ENCODE measurements around the gene ZNF362. TPM values are rescaled to one million over a fixed set of nuclear protein-coding genes. Genes with fewer than 3 reads are reported as not detected.

ZNF362 gene
- total and polyA plus RNA-seq, 2 of the 13 experiments (the other 11 are each of a cell fraction or from before 2014, with no cell fraction given) = 8.3 to 14.2 TPM

DNA sequence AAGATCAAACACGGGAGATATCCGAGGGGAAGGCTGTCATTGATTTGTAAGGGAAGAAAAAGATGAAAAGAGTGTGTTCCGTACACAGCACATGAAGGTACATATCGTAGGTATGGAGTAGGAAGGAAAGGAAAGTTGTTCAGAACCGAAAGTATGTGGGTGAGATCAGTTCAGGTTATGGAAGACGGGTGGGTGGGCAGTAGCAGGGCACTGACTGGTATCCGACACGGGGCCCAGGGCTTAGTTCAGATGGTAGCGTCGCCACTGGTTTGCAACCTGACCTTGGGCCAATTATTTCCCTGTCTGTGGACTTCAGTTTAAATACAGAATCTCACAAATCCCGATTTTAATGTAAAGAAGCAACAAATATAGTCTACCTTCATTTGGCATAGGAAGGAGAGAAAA, 92.4 kb downstream of the ZNF362 start (continued):
- TF ChIP-seq, protein P1, sequence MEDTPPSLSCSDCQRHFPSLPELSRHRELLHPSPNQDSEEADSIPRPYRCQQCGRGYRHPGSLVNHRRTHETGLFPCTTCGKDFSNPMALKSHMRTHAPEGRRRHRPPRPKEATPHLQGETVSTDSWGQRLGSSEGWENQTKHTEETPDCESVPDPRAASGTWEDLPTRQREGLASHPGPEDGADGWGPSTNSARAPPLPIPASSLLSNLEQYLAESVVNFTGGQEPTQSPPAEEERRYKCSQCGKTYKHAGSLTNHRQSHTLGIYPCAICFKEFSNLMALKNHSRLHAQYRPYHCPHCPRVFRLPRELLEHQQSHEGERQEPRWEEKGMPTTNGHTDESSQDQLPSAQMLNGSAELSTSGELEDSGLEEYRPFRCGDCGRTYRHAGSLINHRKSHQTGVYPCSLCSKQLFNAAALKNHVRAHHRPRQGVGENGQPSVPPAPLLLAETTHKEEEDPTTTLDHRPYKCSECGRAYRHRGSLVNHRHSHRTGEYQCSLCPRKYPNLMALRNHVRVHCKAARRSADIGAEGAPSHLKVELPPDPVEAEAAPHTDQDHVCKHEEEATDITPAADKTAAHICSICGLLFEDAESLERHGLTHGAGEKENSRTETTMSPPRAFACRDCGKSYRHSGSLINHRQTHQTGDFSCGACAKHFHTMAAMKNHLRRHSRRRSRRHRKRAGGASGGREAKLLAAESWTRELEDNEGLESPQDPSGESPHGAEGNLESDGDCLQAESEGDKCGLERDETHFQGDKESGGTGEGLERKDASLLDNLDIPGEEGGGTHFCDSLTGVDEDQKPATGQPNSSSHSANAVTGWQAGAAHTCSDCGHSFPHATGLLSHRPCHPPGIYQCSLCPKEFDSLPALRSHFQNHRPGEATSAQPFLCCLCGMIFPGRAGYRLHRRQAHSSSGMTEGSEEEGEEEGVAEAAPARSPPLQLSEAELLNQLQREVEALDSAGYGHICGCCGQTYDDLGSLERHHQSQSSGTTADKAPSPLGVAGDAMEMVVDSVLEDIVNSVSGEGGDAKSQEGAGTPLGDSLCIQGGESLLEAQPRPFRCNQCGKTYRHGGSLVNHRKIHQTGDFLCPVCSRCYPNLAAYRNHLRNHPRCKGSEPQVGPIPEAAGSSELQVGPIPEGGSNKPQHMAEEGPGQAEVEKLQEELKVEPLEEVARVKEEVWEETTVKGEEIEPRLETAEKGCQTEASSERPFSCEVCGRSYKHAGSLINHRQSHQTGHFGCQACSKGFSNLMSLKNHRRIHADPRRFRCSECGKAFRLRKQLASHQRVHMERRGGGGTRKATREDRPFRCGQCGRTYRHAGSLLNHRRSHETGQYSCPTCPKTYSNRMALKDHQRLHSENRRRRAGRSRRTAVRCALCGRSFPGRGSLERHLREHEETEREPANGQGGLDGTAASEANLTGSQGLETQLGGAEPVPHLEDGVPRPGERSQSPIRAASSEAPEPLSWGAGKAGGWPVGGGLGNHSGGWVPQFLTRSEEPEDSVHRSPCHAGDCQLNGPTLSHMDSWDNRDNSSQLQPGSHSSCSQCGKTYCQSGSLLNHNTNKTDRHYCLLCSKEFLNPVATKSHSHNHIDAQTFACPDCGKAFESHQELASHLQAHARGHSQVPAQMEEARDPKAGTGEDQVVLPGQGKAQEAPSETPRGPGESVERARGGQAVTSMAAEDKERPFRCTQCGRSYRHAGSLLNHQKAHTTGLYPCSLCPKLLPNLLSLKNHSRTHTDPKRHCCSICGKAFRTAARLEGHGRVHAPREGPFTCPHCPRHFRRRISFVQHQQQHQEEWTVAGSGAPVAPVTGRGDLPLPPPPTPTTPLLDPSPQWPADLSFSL (CRISPR knock-in tag; IDR thresholded peaks at IDR 0.05) = no peak
- TF ChIP-seq POLR2AphosphoS5 (IDR thresholded peaks at IDR 0.05; ENCODE audit: low read depth, low read length) = 0 out of 2 replicates have a peak, but pooled peaks have one; percentile 20
- 0 out of 4 replicates have a peak, but pooled peaks of 1 of the 2 experiments have one; percentile 28 for TF ChIP-seq POLR2A (IDR thresholded peaks at IDR 0.05; ENCODE audit: insufficient read depth in 1 of 2, low read depth in 2 of 2, low read length in 2 of 2)
- no peak for TF ChIP-seq ZNF235 (CRISPR knock-in tag; IDR thresholded peaks at IDR 0.05; ENCODE audit: borderline replicate concordance)
- TF ChIP-seq ZNF557 (CRISPR knock-in tag; IDR thresholded peaks at IDR 0.05) = no peak
- TF ChIP-seq FOSL2 (CRISPR knock-in tag; IDR thresholded peaks at IDR 0.05) = no peak
- 0 out of 2 replicates have a peak, but pooled peaks have one; percentile 7 for TF ChIP-seq HNRNPL (IDR thresholded peaks at IDR 0.05; ENCODE audit: low read depth, low read length)
- peak; percentile 25; the same call in 1 of the 2 replicates for TF ChIP-seq SAP130 (CRISPR knock-in tag; IDR thresholded peaks at IDR 0.05; ENCODE audit: low read depth)
- peak; percentile 33 for TF ChIP-seq ASH2L (IDR thresholded peaks at IDR 0.05; ENCODE audit: insufficient read length, low read depth, low read length)
- TF ChIP-seq, protein P2, sequence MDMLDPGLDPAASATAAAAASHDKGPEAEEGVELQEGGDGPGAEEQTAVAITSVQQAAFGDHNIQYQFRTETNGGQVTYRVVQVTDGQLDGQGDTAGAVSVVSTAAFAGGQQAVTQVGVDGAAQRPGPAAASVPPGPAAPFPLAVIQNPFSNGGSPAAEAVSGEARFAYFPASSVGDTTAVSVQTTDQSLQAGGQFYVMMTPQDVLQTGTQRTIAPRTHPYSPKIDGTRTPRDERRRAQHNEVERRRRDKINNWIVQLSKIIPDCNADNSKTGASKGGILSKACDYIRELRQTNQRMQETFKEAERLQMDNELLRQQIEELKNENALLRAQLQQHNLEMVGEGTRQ (IDR thresholded peaks at IDR 0.05; ENCODE audit: low read depth, low read length) = no peak
- TF ChIP-seq, protein P2 (CRISPR knock-in tag; IDR thresholded peaks at IDR 0.05; ENCODE audit: borderline replicate concordance) = no peak
- TF ChIP-seq, protein P3, sequence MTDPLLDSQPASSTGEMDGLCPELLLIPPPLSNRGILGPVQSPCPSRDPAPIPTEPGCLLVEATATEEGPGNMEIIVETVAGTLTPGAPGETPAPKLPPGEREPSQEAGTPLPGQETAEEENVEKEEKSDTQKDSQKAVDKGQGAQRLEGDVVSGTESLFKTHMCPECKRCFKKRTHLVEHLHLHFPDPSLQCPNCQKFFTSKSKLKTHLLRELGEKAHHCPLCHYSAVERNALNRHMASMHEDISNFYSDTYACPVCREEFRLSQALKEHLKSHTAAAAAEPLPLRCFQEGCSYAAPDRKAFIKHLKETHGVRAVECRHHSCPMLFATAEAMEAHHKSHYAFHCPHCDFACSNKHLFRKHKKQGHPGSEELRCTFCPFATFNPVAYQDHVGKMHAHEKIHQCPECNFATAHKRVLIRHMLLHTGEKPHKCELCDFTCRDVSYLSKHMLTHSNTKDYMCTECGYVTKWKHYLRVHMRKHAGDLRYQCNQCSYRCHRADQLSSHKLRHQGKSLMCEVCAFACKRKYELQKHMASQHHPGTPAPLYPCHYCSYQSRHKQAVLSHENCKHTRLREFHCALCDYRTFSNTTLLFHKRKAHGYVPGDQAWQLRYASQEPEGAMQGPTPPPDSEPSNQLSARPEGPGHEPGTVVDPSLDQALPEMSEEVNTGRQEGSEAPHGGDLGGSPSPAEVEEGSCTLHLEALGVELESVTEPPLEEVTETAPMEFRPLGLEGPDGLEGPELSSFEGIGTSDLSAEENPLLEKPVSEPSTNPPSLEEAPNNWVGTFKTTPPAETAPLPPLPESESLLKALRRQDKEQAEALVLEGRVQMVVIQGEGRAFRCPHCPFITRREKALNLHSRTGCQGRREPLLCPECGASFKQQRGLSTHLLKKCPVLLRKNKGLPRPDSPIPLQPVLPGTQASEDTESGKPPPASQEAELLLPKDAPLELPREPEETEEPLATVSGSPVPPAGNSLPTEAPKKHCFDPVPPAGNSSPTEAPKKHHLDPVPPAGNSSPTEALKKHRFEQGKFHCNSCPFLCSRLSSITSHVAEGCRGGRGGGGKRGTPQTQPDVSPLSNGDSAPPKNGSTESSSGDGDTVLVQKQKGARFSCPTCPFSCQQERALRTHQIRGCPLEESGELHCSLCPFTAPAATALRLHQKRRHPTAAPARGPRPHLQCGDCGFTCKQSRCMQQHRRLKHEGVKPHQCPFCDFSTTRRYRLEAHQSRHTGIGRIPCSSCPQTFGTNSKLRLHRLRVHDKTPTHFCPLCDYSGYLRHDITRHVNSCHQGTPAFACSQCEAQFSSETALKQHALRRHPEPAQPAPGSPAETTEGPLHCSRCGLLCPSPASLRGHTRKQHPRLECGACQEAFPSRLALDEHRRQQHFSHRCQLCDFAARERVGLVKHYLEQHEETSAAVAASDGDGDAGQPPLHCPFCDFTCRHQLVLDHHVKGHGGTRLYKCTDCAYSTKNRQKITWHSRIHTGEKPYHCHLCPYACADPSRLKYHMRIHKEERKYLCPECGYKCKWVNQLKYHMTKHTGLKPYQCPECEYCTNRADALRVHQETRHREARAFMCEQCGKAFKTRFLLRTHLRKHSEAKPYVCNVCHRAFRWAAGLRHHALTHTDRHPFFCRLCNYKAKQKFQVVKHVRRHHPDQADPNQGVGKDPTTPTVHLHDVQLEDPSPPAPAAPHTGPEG (CRISPR knock-in tag; IDR thresholded peaks at IDR 0.05) = no peak
- no peak for TF ChIP-seq XBP1 (CRISPR knock-in tag; IDR thresholded peaks at IDR 0.05)
- TF ChIP-seq SNRNP70 (IDR thresholded peaks at IDR 0.05; ENCODE audit: low read depth, low read length) = no peak
- no peak for TF ChIP-seq RAD21 (CRISPR knock-in tag; IDR thresholded peaks at IDR 0.05)

All from HepG2 (cell line).